Activated CD4-positive, CD25-positive, alpha-beta regulatory T cell treated with anti-CD3 and anti-CD28 coated beads, Interleukin-2, amount 50 U/mL, for 24 hours (primary cell): ENCODE measurements around the gene HTT.

Experiments used
- ATAC-seq, 2 donors: fragments of 150-1000 bp; cut with Tn5 transposase; one replicate each; pipeline ENCODE4 v1.10.0; 2021; ENCODE audit warnings: mild to moderate bottlenecking in 1 of 2, moderate library complexity in 1 of 2

HTT gene

GRCh38 chr4:3239998-3240920 lies 165.8 kb downstream of the HTT start:
- no peak for ATAC-seq

- no peak for ATAC-seq
These were observed 166.5 kb downstream of the HTT start for GRCh38 chr4:3240936-3241522.

GRCh38 chr4:3241898-3242524 lies 167.5 kb downstream of the HTT start:
- no peak for ATAC-seq

GRCh38 chr4:3243136-3243780 lies 168.8 kb downstream of the HTT start:
- no peak for ATAC-seq

GRCh38 chr4:3244002-3244401 lies 169.5 kb downstream of the HTT start:
- ATAC-seq = no peak

- no peak for ATAC-seq
These were observed 170.3 kb downstream of the HTT start for GRCh38 chr4:3244747-3245146.

- ATAC-seq = no peak
These were observed 171.2 kb downstream of the HTT start for GRCh38 chr4:3245676-3246075.

- ATAC-seq = no peak
These were observed 172.2 kb downstream of the HTT start for GRCh38 chr4:3246458-3247398.

- ATAC-seq = no peak
These were observed 173.1 kb downstream of the HTT start for GRCh38 chr4:3247399-3248177.

GRCh38 chr4:3248178-3248480 lies 173.6 kb downstream of the HTT start:
- ATAC-seq = no peak

GRCh38 chr4:3248811-3249661 lies 174.6 kb downstream of the HTT start, which contains the start of gene MSANTD1:
MSANTD1 (plus strand) TSS chr4:3249159; CDS start chr4:3249223, 64 bp downstream.
- no peak for ATAC-seq

GRCh38 chr4:3249711-3250437 lies 175.4 kb downstream of the HTT start:
- ATAC-seq = no peak

GRCh38 chr4:3250438-3250955 lies 176.0 kb downstream of the HTT start:
- no peak for ATAC-seq

GRCh38 chr4:3250956-3251690 lies 176.6 kb downstream of the HTT start:
- ATAC-seq = peak in 1 of 2 donors; percentile 35

GRCh38 chr4:3251691-3252479 lies 177.4 kb downstream of the HTT start:
- no peak for ATAC-seq

- ATAC-seq = no peak
These were observed 178.0 kb downstream of the HTT start for GRCh38 chr4:3252480-3252828.

GRCh38 chr4:3252831-3253641 lies 178.6 kb downstream of the HTT start:
- ATAC-seq = no peak
